Ascending aorta (tissue), 2 donors: Measurements from ENCODE around the gene GDPD3. TPM values are rescaled to one million over a fixed set of nuclear protein-coding genes. Genes with fewer than 3 reads are reported as not detected.

Source experiments
- DNase-seq, 2 donors: peaks; one replicate each; pipeline ENCODE4 v3.0.0-alpha.2; 2019; ENCODE audit warnings: low spot score in 2 of 2
- H3K27ac ChIP-seq, 2 donors: fragments of 200-600 bp; sonication (generic); one replicate each; pipeline ENCODE4 v1.5.1; 2016 to 2017; ENCODE audit warnings: mild to moderate bottlenecking in 1 of 2
- H3K27me3 ChIP-seq: fragments of 200-600 bp; sonication (generic); one replicate; pipeline ENCODE4 v1.5.1; 2017
- H3K36me3 ChIP-seq, 2 donors: fragments of 200-600 bp; sonication (generic); one replicate each; pipeline ENCODE4 v1.5.1; 2016
- H3K4me1 ChIP-seq, 2 donors: fragments of 200-600 bp; sonication (generic); one replicate each; pipeline ENCODE4 v1.5.1; 2016 to 2017; ENCODE audit warnings: mild to moderate bottlenecking in 1 of 2
- H3K4me3 ChIP-seq, 2 donors: fragments of 200-600 bp; sonication (generic); one replicate each; pipeline ENCODE4 v1.5.1; 2016 to 2017; ENCODE audit warnings: mild to moderate bottlenecking in 1 of 2
- H3K9me3 ChIP-seq, 2 donors: fragments of 200-600 bp; sonication (generic); one replicate each; pipeline ENCODE4 v1.5.1; 2016
- intact Hi-C: fragments of 100-400 bp; cut with DNase I; formaldehyde crosslinking; loops from one replicate; pipeline ENCODE4 v1.15.1; 2023
- total RNA-seq: library from RNA; depleted of rRNA; stranded (reverse); fragments of >200 nt; gene quantifications from one replicate; pipeline ENCODE4 v1.1.0, GENCODE V29; 2016
- TF ChIP-seq, protein P1 (sequence below), 3 experiments: fragments of 200-600 bp in 2 of 3; fragments of 450-650 bp in 1 of 3; sonication (generic) in 2 of 3; IDR thresholded peaks; one replicate each; pipeline ENCODE4 v1.5.1; 2016 to 2019; ENCODE audit warnings: antibody characterized with exemption in 3 of 3, mild to moderate bottlenecking in 1 of 3, moderate library complexity in 1 of 3

The GDPD3 gene
- total RNA-seq, 1 donor from 2014 or later, result 0.53 TPM

DNA sequence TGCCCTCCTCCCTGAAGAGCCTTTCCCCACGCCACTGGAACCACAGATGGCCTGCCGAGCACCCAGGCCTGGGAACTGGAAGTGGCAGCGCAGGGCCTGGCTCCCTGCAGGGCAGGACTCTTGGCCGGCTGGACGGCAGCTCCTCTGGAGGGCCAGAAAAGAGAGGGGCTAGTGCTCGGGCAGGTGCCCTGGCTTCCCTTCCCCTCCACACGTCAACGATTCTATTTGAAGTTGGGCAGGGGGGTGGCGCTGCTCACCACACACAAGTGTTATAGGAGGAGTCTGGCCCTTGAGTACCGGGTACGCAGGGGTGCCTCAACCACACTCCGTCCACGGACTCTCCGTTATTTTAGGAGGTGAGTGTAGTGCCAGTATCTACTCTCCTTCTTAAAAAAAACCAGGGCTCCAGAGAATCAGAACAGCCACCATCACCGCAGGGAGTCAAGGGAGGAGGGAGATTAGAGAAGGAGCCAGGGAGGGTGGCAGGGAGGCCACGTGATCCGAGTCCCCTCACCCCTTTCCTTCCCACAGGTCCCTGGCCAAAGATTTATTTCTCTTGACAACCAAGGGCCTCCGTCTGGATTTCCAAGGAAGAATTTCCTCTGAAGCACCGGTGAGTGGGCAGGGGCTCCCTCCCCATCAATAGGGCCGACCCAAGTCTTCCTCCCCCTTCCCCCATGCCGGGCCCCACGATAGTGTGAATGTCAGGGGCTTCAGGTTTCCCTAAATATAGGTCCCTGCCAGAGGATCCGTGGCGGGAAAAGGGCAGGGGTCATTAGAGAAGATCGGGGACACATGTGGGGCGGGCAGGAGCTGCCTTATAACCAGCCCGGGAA, 49.2 kb downstream of the GDPD3 start:
- DNase-seq, result peak; percentile 62 to 91
- Histone ChIP-seq H3K4me1 (peaks cover 22 to 39% of the 10 kb centered on the region in 2 donors), H3K9me3 (no peaks in the 10 kb centered on the region), H3K4me3 (peak overlapping the region; percentile 66 to 92), H3K27ac (peak overlapping the region; percentile 97 to 99), H3K27me3 (no peaks in the 10 kb centered on the region), H3K36me3 (peaks cover 19 to 21% of the 10 kb centered on the region in 2 donors)
- intact Hi-C loops, result loop anchor here (2.0 to 10.0 kb wide), 2 partner anchors 307 to 591 kb away; partner anchors contain the start of genes FBRS, PRR14 and TBC1D10B
- TF ChIP-seq, protein P1, sequence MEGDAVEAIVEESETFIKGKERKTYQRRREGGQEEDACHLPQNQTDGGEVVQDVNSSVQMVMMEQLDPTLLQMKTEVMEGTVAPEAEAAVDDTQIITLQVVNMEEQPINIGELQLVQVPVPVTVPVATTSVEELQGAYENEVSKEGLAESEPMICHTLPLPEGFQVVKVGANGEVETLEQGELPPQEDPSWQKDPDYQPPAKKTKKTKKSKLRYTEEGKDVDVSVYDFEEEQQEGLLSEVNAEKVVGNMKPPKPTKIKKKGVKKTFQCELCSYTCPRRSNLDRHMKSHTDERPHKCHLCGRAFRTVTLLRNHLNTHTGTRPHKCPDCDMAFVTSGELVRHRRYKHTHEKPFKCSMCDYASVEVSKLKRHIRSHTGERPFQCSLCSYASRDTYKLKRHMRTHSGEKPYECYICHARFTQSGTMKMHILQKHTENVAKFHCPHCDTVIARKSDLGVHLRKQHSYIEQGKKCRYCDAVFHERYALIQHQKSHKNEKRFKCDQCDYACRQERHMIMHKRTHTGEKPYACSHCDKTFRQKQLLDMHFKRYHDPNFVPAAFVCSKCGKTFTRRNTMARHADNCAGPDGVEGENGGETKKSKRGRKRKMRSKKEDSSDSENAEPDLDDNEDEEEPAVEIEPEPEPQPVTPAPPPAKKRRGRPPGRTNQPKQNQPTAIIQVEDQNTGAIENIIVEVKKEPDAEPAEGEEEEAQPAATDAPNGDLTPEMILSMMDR (IDR thresholded peaks at IDR 0.05), result peak; percentile 23 to 61 (median 29)

DNA sequence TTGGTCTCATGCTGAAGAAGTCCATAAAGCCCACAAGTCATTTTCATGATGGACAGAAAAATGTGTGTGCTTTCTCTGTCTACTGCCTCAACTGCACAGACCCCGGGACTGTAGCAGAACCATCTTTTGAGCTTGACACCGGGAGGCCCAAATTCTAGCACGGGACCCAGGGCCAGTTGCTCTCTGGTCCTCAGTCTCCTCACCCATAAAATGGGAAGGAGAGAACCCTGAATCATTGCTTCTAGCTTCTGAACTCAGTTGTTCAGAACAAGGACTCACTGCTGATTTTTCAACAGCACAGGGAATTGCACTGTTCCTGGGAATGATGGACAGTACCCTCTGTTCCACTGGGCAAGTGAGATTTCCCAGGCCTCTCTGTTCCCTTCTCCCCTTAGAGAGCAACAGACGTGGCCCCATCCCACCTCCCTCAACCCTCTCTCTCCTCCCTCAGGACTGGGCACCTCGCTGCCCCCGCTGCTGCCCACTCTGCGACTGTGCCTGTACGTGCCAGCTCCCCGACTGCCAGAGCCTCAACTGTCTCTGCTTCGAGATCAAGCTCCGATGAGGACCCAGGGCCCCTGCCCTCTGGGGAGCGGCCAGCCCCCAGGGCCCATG, 50.0 kb downstream of the GDPD3 start:
- peak overlapping the region; percentile 97 to 99 for H3K27ac ChIP-seq
- H3K4me1 ChIP-seq, result peaks cover 16 to 31% of the 10 kb centered on the region in 2 donors
- no peaks in the 10 kb centered on the region for H3K9me3 ChIP-seq
- peaks cover 12 to 14% of the 10 kb centered on the region in 2 donors for H3K36me3 ChIP-seq
- intact Hi-C loops, result loop anchor here (10.0 kb wide), 1 partner anchor 591 kb away; the partner anchor contains the start of genes FBRS and PRR14
- DNase-seq, result no peak
- H3K4me3 ChIP-seq, result peak overlapping the region; percentile 66 to 92
- H3K27me3 ChIP-seq, result no peaks in the 10 kb centered on the region
- TF ChIP-seq, protein P1 (IDR thresholded peaks at IDR 0.05), result no peak

DNA sequence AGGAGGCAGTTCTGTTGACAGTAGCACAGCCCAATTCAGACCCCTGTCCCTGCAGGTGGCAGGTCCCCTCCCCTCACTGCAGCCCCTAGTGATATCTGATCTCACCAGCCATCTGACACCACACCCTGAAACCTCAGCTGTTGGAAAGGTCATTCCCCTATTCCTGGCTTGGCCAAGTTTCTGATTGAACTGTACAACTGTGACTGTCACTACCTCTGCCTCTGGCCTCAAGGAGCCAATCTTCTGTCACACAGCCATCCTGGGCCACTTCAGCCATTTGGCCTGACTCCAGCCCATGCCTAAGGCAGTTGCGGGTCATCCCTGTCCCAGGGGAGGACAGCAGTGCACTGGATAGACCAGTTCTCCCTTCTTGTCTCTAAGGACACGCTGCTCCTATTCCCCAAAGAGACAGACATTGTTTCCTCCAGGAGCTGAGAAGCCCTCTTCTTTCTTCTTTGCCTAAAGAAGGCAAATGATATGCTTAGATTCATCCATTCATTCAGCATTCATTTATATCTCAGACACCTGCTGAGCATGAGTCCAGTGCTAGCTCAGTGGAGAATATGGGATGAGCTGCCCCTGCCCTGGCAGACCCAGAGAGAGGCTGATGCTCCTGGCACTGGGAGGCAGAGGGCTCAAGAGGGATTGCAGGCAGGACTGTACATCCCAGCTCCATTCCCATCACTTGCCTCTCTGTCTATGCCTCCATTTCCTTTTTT, 52.3 kb downstream of the GDPD3 start:
- peaks cover 4 to 13% of the 10 kb centered on the region in 2 donors for H3K4me1 ChIP-seq
- DNase-seq, result no peak
- H3K9me3 ChIP-seq, result no peaks in the 10 kb centered on the region
- H3K36me3 ChIP-seq, result no peaks in the 10 kb centered on the region
- intact Hi-C loops, result loop anchor here (10.0 kb wide), 1 partner anchor 594 kb away; the partner anchor contains the start of genes FBRS and PRR14
- no peak overlapping the region for H3K4me3 ChIP-seq
- H3K27ac ChIP-seq, result peak overlapping the region in 1 of 2 donors; percentile 25
- TF ChIP-seq, protein P1 (IDR thresholded peaks at IDR 0.05), result no peak
- H3K27me3 ChIP-seq, result no peaks in the 10 kb centered on the region

DNA sequence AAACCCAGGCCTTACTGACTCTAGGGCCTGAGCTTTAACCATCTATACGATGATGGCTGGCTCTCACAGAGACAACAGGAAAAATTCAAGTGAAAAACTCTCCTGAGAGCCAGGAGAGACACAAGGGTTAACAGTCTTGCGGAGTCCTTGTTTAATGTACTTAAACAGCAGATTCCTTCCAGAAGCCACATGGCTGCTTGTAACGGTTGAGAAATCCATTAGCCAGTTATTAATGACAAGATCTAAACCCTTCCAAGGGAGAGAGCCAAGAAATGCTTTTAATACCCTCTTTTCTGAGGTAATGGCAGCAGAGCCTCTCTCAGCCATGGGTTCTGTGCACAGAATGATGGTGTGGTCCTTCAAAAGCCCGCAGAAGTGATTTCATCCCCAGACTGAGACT, 53.0 kb downstream of the GDPD3 start:
- H3K27ac ChIP-seq, result no peak overlapping the region
- DNase-seq, result no peak
- H3K4me3 ChIP-seq, result no peak overlapping the region
- H3K27me3 ChIP-seq, result no peaks in the 10 kb centered on the region
- peaks cover 4 to 13% of the 10 kb centered on the region in 2 donors for H3K4me1 ChIP-seq
- intact Hi-C loops, result loop anchor here (10.0 kb wide), 1 partner anchor 594 kb away; the partner anchor contains the start of genes FBRS and PRR14
- TF ChIP-seq, protein P1 (IDR thresholded peaks at IDR 0.05), result no peak
- no peaks in the 10 kb centered on the region for H3K36me3 ChIP-seq
- H3K9me3 ChIP-seq, result no peaks in the 10 kb centered on the region

DNA sequence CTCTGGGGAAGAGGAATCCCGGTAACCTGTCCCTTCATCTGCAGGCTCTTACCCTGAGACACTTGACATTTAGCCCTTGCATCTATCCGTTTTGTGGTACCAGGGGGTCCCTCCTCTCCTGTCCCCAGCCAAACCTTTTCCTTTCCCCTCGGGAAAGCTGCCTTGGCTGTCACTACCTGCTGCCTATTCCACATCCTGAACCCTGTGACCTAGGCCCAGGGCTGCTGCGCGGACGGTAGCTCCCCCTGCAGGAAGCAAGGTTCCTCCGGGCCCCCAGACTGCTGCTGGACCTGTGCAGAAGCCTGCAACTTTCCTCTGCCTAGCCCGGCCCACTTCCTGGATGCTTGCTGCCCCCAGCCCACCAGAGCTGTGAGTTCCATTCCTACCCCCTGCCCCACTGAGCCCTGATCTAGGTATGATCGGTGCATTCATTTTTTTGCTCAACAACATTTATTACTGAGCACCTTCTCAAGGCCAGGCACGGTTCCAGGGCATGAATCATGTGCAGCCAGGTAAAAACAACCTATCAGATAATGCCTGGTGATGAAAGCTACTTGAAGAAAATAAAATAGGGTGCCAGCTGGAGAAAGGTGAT, 58.3 kb downstream of the GDPD3 start:
- Histone ChIP-seq H3K9me3 (no peaks in the 10 kb centered on the region), H3K36me3 (no peaks in the 10 kb centered on the region), H3K27ac (no peak overlapping the region), H3K4me1 (peaks cover 0 to 12% of the 10 kb centered on the region in 2 donors), H3K4me3 (no peak overlapping the region), H3K27me3 (no peaks in the 10 kb centered on the region)
- TF ChIP-seq, protein P1 (IDR thresholded peaks at IDR 0.05), result peak in 2 of 3 experiments; percentile 7 to 8
- DNase-seq, result no peak
- intact Hi-C loops, result loop anchor here (5.0 kb wide), 3 partner anchors 37 to 67 kb away; partner anchors contain the start of genes HIRIP3, INO80E, MAPK3 and TBX6
